Activated CD4-positive, alpha-beta T cell treated with anti-CD3 and anti-CD28 coated beads, Interleukin-2, amount 10 ng/mL, durations not matched to agents 24 days and 14 days (primary cell): ENCODE measurements around the gene LMX1B. TPM values are rescaled to one million over a fixed set of nuclear protein-coding genes. Genes with fewer than 3 reads are reported as not detected.
"Not testable (repeated sequence)": the region's sequence is repeated elsewhere in the genome, so short reads cannot be mapped to it uniquely, and the experiment has no call there.

Experiments used
- DNase-seq: peaks from one replicate; pipeline ENCODE4 v3.0.0; 2022
- H3K27ac Mint-ChIP-seq: one replicate; pipeline ENCODE4 v1.8.0; 2022; ENCODE audit warnings: mild to moderate bottlenecking, mixed read lengths
- H3K27me3 Mint-ChIP-seq: one replicate; pipeline ENCODE4 v1.8.0; 2022; ENCODE audit warnings: mixed read lengths
- H3K36me3 Mint-ChIP-seq: one replicate; pipeline ENCODE4 v1.8.0; 2022; ENCODE audit warnings: low read depth, mild to moderate bottlenecking, mixed read lengths
- H3K4me1 Mint-ChIP-seq: one replicate; pipeline ENCODE4 v1.8.0; 2021; ENCODE audit warnings: mixed read lengths
- H3K4me3 Mint-ChIP-seq: one replicate; pipeline ENCODE4 v1.8.0; 2022; ENCODE audit warnings: mild to moderate bottlenecking, moderate library complexity, mixed read lengths
- H3K9me3 Mint-ChIP-seq: one replicate; pipeline ENCODE4 v1.8.0; 2021; ENCODE audit warnings: mixed read lengths
- intact Hi-C: fragments of 100-400 bp; cut with micrococcal nuclease; formaldehyde crosslinking; loops from one replicate; pipeline ENCODE4 v1.15.1; 2023
- total RNA-seq: library from RNA; stranded (reverse); gene quantifications from 2 replicates; pipeline ENCODE4 v1.2.3, GENCODE V29; 2022

Gene LMX1B
- total RNA-seq, 1 donor from 2014 or later: not detected

- DNase-seq: peak; percentile 96
- Mint-ChIP-seq H3K9me3 (no peaks in the 10 kb centered on the region), H3K36me3 (no peaks in the 10 kb centered on the region)
Observed at GRCh38 chr9:126704892-126705766, 91.4 kb downstream of the LMX1B start.

GRCh38 chr9:126705767-126706697, 92.3 kb downstream of the LMX1B start:
- peak; percentile 93 for DNase-seq
- Mint-ChIP-seq H3K4me1 (peaks cover 17% of the 10 kb centered on the region), H3K4me3 (peak overlapping the region; percentile 77), H3K9me3 (no peaks in the 10 kb centered on the region), H3K36me3 (no peaks in the 10 kb centered on the region), H3K27me3 (peaks cover 21% of the 10 kb centered on the region), H3K27ac (peak overlapping the region; percentile 71)
- intact Hi-C loops: loop anchor here (1.0 kb wide), 2 partner anchors 16 to 75 kb away; no protein-coding TSS in a partner anchor

More at GRCh38 chr9:126704892-126705766, 91.4 kb downstream of the LMX1B start:
- peak overlapping the region; percentile 71 for H3K27ac Mint-ChIP-seq
- H3K4me3 Mint-ChIP-seq: peak overlapping the region; percentile 77
- intact Hi-C loops: no loop called here
- H3K27me3 Mint-ChIP-seq: peaks cover 18% of the 10 kb centered on the region
- peaks cover 17% of the 10 kb centered on the region for H3K4me1 Mint-ChIP-seq

DNA sequence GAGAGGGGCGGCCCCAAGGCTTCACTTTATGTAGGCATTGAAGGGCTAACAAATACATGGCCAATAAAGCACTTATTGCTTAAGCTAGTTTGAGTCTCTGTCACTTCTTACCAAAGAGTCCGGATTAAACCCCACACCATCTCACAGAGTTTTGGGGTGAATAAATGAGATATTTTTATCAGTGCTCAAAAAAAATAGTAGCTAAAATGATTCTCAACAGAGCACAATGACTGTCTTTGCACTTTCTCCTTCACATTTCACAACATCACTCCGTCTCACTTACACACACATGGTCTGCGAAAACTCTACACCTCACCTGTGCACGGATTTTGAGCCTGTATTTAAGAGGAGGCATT, 92.9 kb downstream of the LMX1B start:
- Mint-ChIP-seq H3K27ac (no peak overlapping the region), H3K4me3 (no peak overlapping the region), H3K9me3 (no peaks in the 10 kb centered on the region), H3K4me1 (peaks cover 17% of the 10 kb centered on the region), H3K36me3 (no peaks in the 10 kb centered on the region), H3K27me3 (peaks cover 17% of the 10 kb centered on the region)
- intact Hi-C loops: loop anchor here (1.0 kb wide), 2 partner anchors 16 to 75 kb away; no protein-coding TSS in a partner anchor
- DNase-seq: no peak

DNA sequence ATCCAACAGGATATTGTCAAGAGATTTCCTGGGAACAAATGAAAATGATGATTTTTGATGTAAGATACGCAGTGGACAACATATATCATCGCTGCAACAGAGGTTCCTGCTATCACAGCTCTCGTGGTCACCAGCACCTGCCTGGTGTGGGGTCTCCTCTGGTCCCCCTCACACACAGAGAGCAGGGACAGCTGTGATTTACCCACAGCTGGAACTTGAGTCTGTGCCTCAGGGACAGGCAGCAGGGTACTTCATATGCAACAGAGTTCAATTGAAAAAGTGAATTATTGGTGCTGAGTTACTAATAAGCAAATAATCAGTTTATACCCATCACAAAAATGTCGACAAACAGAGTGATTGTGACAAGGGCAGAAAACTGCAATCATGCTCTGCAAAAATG, 93.4 kb downstream of the LMX1B start:
- DNase-seq: no peak
- Mint-ChIP-seq H3K27me3 (peaks cover 19% of the 10 kb centered on the region), H3K9me3 (no peaks in the 10 kb centered on the region), H3K27ac (no peak overlapping the region), H3K4me1 (peaks cover 17% of the 10 kb centered on the region), H3K36me3 (no peaks in the 10 kb centered on the region), H3K4me3 (no peak overlapping the region)
- intact Hi-C loops: no loop called here

DNA sequence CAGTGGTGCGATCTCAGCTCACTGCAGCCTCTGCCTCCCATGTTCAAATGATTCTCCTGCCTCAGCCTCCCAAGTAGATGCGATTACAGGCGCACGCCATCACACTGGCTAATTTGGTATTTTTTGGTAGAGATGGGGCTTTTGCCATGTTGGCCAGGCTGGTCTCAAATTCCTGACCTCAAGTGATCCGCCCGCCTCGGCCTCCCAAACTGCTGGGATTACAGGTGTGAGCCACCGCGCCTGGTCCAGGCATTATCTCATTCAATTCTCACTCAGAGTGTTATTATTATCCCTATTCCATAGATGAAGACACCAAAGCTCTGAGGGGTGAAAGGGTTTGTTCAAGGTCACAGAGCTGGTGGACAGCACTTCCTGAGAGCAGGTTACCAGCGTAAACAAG, 94.0 kb downstream of the LMX1B start:
- Mint-ChIP-seq H3K27me3 (peaks cover 20% of the 10 kb centered on the region), H3K4me1 (peaks cover 17% of the 10 kb centered on the region)
- DNase-seq, H3K4me3 Mint-ChIP-seq, intact Hi-C loops, H3K36me3 Mint-ChIP-seq, H3K9me3 Mint-ChIP-seq, H3K27ac Mint-ChIP-seq: not testable (repeated sequence)

- Mint-ChIP-seq H3K27me3 (peaks cover 20% of the 10 kb centered on the region), H3K36me3 (no peaks in the 10 kb centered on the region), H3K27ac (no peak overlapping the region), H3K9me3 (no peaks in the 10 kb centered on the region), H3K4me3 (no peak overlapping the region), H3K4me1 (peaks cover 17% of the 10 kb centered on the region)
- intact Hi-C loops: no loop called here
- DNase-seq: no peak
Observed at GRCh38 chr9:126708178-126708577, 94.5 kb downstream of the LMX1B start.

DNA sequence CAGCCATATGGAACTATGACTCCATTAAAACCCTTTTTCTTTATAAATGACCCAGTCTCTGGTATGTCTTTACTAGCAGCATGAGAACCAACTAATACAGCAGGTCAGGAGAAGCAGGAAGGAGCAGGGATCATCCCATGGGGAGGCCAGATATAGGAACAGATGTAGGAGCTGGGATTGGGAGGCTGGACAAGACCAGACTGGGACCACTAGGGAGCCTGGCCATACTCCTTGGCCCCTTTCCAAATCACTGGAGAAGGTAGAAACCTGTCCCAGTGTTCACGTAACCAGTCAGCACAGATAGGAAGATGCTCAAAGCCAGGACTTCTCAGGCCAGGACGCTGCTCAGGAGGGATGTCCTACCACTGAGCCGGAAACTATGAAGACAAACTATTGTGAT, 95.5 kb downstream of the LMX1B start:
- Mint-ChIP-seq H3K9me3 (no peaks in the 10 kb centered on the region), H3K4me3 (no peak overlapping the region), H3K4me1 (peaks cover 17% of the 10 kb centered on the region), H3K27me3 (peaks cover 21% of the 10 kb centered on the region), H3K36me3 (no peaks in the 10 kb centered on the region), H3K27ac (no peak overlapping the region)
- DNase-seq: no peak
- intact Hi-C loops: no loop called here

- Mint-ChIP-seq H3K27me3 (peaks cover 33% of the 10 kb centered on the region), H3K27ac (no peak overlapping the region), H3K36me3 (no peaks in the 10 kb centered on the region), H3K4me3 (no peak overlapping the region), H3K4me1 (peaks cover 11% of the 10 kb centered on the region), H3K9me3 (no peaks in the 10 kb centered on the region)
- intact Hi-C loops: no loop called here
- no peak for DNase-seq
Observed at GRCh38 chr9:126715382-126715781, 101.7 kb downstream of the LMX1B start.

DNA sequence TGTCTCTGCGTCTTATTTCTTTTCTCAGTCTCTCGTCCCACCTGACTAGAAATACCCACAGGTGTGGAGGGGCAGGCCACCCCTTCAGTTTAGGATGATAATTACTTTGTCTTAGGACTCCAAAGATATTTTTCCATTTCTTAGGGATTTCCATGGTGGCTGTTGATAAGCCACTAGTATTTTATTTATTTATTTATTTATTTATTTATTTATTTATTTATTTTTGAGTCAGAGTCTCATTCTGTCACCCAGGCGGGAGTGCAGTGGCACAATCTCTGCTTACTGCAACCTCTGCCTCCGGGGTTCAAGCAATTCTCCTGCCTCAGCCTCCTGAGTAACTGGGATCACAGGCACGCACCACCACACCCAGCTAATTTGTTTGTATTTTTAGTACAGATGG, 103.7 kb downstream of the LMX1B start:
- H3K27ac Mint-ChIP-seq, H3K4me3 Mint-ChIP-seq, intact Hi-C loops, H3K36me3 Mint-ChIP-seq, H3K9me3 Mint-ChIP-seq: not testable (repeated sequence)
- peak; percentile 45 for DNase-seq
- peaks cover 23% of the 10 kb centered on the region for H3K4me1 Mint-ChIP-seq
- peaks cover 28% of the 10 kb centered on the region for H3K27me3 Mint-ChIP-seq

GRCh38 chr9:126719618-126720031, 105.9 kb downstream of the LMX1B start:
- Mint-ChIP-seq H3K4me3 (peak overlapping the region; percentile 59), H3K9me3 (no peaks in the 10 kb centered on the region), H3K27ac (peak overlapping the region; percentile 87), H3K36me3 (no peaks in the 10 kb centered on the region), H3K4me1 (peaks cover 30% of the 10 kb centered on the region), H3K27me3 (peaks cover 24% of the 10 kb centered on the region)
- DNase-seq: peak; percentile 97
- intact Hi-C loops: no loop called here

DNA sequence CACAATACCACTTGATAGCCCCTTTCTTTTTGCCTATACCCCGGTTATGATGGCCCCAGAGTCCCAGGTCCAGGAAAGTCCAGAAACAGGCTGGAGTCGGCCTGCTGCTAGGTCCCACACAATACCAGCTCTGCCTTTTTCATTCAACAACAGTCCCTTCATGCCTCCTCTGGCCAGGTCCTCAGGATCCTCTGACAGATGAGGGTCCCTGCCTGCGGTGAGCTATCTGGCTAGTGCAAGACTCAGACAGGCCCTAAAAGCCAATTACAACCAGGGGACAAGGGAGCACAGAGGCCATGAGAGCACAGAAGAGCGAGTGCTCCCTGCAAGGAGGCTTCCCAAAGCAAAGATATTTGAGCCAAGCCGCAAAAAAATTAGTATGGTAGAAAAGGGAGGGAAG, 106.3 kb downstream of the LMX1B start:
- Mint-ChIP-seq H3K36me3 (no peaks in the 10 kb centered on the region), H3K27ac (peak overlapping the region; percentile 87), H3K4me1 (peaks cover 30% of the 10 kb centered on the region), H3K4me3 (peak overlapping the region; percentile 59), H3K9me3 (no peaks in the 10 kb centered on the region), H3K27me3 (peaks cover 21% of the 10 kb centered on the region)
- intact Hi-C loops: no loop called here
- DNase-seq: no peak

DNA sequence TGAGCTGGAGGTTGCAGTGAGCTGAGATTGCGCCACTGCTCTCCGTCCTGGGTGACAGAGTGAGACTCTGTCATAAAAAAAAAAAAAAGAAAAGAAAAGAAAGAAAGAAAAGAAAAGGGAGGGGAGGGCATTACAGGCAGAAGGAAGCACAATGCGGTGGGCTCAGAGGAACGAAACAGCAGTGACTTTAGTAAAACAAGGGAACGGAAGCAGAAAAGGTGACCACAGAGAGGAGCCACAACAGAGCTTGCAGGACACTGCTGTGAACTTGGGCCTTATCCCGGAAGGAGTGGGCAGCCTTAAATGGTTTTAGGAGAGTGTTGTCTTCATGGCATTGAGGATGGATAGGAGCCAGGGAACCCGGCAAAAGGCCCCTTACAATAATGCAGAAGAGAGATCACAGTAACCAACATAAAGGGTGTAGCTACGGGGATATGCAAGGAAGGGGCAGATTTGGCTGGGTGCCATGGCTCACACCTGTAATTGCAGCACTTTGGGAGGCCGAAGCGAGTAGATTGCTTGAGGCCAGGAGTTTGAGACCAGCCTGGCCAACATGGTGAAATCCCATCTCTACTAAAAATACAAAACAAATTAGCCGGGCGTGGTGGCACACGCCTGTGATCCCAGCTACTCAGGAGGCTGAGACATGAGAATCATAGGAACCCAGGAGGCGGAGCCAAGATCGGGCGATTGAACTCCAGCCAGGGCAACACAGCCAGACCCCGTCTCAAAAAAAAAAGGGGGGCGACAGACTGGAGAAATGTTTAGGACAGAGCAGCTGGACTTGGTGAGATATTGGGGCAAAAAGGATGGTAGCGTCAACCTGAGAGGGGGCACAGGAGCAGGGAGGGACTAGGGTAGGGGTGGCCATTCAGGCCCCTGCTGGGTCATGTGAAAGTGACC, 107.2 kb downstream of the LMX1B start:
- H3K9me3 Mint-ChIP-seq: no peaks in the 10 kb centered on the region
- peak overlapping the region; percentile 87 for H3K27ac Mint-ChIP-seq
- peak overlapping the region; percentile 44 for H3K4me3 Mint-ChIP-seq
- no peaks in the 10 kb centered on the region for H3K36me3 Mint-ChIP-seq
- H3K27me3 Mint-ChIP-seq: peaks cover 18% of the 10 kb centered on the region
- intact Hi-C loops: no loop called here
- peaks cover 30% of the 10 kb centered on the region for H3K4me1 Mint-ChIP-seq
- peak; percentile 70 for DNase-seq

DNA sequence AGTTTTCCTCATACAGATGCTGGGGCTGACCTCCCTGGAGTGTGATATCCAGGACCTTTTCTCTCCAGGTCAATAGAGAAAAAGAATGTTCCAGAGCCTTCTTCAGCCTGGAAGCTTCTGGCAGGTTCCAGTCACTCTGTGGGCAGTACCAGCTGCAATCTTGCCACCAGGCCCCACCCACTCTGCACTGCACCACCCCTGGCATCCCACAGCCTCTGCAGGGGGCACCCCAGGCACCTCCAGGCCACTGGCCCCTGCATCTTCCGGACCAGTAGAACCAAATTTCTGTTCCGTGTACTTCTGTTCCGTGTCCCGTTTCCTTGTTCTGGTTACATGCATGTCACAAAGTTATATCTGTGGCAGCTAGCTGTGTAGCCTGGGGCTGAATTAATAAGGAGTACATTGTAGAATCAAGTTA, 107.8 kb downstream of the LMX1B start:
- DNase-seq: peak; percentile 70
- H3K9me3 Mint-ChIP-seq: no peaks in the 10 kb centered on the region
- intact Hi-C loops: no loop called here
- H3K36me3 Mint-ChIP-seq: no peaks in the 10 kb centered on the region
- peak overlapping the region; percentile 83 for H3K27ac Mint-ChIP-seq
- H3K27me3 Mint-ChIP-seq: peaks cover 19% of the 10 kb centered on the region
- peaks cover 30% of the 10 kb centered on the region for H3K4me1 Mint-ChIP-seq
- peak overlapping the region; percentile 79 for H3K4me3 Mint-ChIP-seq
